HepG2 (cell line): Measurements from ENCODE around the gene KRT40.

Source experiments
- ELF1 ChIP-seq: sonication (generic); formaldehyde crosslinking; IDR thresholded peaks from 2 replicates; pipeline ENCODE4 v1.4.0; 2020; ENCODE audit warnings: missing genetic modification reagents
- HMGXB4 ChIP-seq, 2 experiments: sonication (generic) in 1 of 2; formaldehyde crosslinking in 1 of 2; IDR thresholded peaks; 2 replicates each; pipeline versions ENCODE4 v1.4.0 to v1.6.1; 2018 to 2020; ENCODE audit warnings: missing genetic modification reagents in 2 of 2, borderline replicate concordance in 1 of 2, low read depth in 1 of 2, mild to moderate bottlenecking in 1 of 2, missing biosample characterization in 1 of 2
- MEF2D ChIP-seq: sonication (generic); formaldehyde crosslinking; IDR thresholded peaks from 2 replicates; pipeline ENCODE4 v1.5.1; 2020; ENCODE audit warnings: mild to moderate bottlenecking, missing genetic modification reagents
- RBAK ChIP-seq: sonication (generic); formaldehyde crosslinking; IDR thresholded peaks from 2 replicates; pipeline ENCODE4 v1.5.1; 2020; ENCODE audit warnings: mild to moderate bottlenecking, missing genetic modification reagents
- SMAD1 ChIP-seq: sonication (generic); formaldehyde crosslinking; IDR thresholded peaks from 2 replicates; pipeline ENCODE4 v1.4.0; 2020; ENCODE audit warnings: missing genetic modification reagents, low read depth, mild to moderate bottlenecking, borderline replicate concordance
- SP2 ChIP-seq: sonication (generic); formaldehyde crosslinking; IDR thresholded peaks from 2 replicates; pipeline ENCODE4 v1.5.1; 2020; ENCODE audit warnings: mild to moderate bottlenecking, missing genetic modification reagents
- ZFP36L1 ChIP-seq: sonication (generic); formaldehyde crosslinking; IDR thresholded peaks from 2 replicates; pipeline ENCODE4 v1.8.0; 2022; ENCODE audit warnings: mild to moderate bottlenecking, missing genetic modification reagents, moderate library complexity
- ZNF101 ChIP-seq: sonication (generic); formaldehyde crosslinking; IDR thresholded peaks from 2 replicates; pipeline ENCODE4 v1.4.0; 2020; ENCODE audit warnings: mild to moderate bottlenecking, low read depth, missing genetic modification reagents, borderline replicate concordance
- ZNF24 ChIP-seq: fragments of 450-650 bp; IDR thresholded peaks from 2 replicates; pipeline ENCODE4 v1.6.1; 2017; ENCODE audit warnings: antibody characterized with exemption, mild to moderate bottlenecking
- ZNF3 ChIP-seq: IDR thresholded peaks from 2 replicates; pipeline ENCODE4 v1.7.0; 2017; ENCODE audit warnings: inconsistent platforms
- ZNF317 ChIP-seq: sonication (generic); formaldehyde crosslinking; IDR thresholded peaks from 2 replicates; pipeline ENCODE4 v1.5.0; 2020; ENCODE audit warnings: mild to moderate bottlenecking, missing genetic modification reagents

GRCh38 chr17:40986920-40987319 is 2.8 kb upstream of the KRT40 start:
- TF ChIP-seq ZNF101 (CRISPR knock-in tag) (no peak), ZFP36L1 (CRISPR knock-in tag) (no peak), ZNF317 (CRISPR knock-in tag) (no peak), SMAD1 (CRISPR knock-in tag) (no peak), SP2 (no peak), HMGXB4 (CRISPR knock-in tag; IDR thresholded peaks at IDR 0.05; ENCODE audit: borderline replicate concordance in 1 of 2, low read depth in 1 of 2) (no peak), ELF1 (no peak), ZNF24 (no peak), RBAK (no peak), ZNF3 (CRISPR knock-in tag) (no peak), MEF2D (CRISPR knock-in tag) (no peak)
